ENCODE data around the gene DNAH12.

DNA sequence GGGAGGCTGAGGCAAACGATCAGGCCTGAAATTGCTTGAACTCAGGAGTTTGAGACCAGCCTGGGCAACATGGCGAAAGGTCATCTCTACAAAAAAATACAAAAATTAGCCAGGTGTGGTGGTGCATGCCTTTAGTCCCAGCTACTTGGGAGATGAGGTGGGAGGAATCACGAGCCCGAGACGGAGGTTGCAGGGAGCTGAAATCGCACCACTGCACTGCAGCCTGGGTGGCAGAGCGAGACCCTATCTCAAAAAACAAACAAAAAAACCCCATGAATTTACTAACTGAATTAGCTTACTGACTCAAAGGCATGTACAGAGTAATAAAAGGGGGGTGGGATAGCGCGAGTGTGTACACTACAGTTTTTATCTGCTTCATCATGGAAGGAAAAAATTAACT is 33.7 kb upstream of the DNAH12 start:
- TF ChIP-seq ARNTL (CRISPR knock-in tag; IDR thresholded peaks at IDR 0.05; ENCODE audit: borderline replicate concordance, low read depth) (no peak), ZC3H10 (CRISPR knock-in tag; IDR thresholded peaks at IDR 0.05) (no peak), SNAI2 (CRISPR knock-in tag; IDR thresholded peaks at IDR 0.05) (no peak), ZFP30 (CRISPR knock-in tag; IDR thresholded peaks at IDR 0.05) (no peak), ESRRG (CRISPR knock-in tag; IDR thresholded peaks at IDR 0.05) (no peak), PPARA (CRISPR knock-in tag; IDR thresholded peaks at IDR 0.05; ENCODE audit: borderline replicate concordance) (no peak), RARB (CRISPR knock-in tag; IDR thresholded peaks at IDR 0.05) (no peak), CSDC2 (CRISPR knock-in tag; IDR thresholded peaks at IDR 0.05) (no peak), ISL1 (CRISPR knock-in tag; IDR thresholded peaks at IDR 0.05) (no peak), ZNF8 (CRISPR knock-in tag; IDR thresholded peaks at IDR 0.05) (no peak), TCF4 (CRISPR knock-in tag; IDR thresholded peaks at IDR 0.05; ENCODE audit: borderline replicate concordance) (no peak)
- TF ChIP-seq, protein P1, sequence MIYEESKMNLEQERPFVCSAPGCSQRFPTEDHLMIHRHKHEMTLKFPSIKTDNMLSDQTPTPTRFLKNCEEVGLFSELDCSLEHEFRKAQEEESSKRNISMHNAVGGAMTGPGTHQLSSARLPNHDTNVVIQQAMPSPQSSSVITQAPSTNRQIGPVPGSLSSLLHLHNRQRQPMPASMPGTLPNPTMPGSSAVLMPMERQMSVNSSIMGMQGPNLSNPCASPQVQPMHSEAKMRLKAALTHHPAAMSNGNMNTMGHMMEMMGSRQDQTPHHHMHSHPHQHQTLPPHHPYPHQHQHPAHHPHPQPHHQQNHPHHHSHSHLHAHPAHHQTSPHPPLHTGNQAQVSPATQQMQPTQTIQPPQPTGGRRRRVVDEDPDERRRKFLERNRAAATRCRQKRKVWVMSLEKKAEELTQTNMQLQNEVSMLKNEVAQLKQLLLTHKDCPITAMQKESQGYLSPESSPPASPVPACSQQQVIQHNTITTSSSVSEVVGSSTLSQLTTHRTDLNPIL (CRISPR knock-in tag; IDR thresholded peaks at IDR 0.05; ENCODE audit: low read depth) = no peak
- TF ChIP-seq, protein P2, sequence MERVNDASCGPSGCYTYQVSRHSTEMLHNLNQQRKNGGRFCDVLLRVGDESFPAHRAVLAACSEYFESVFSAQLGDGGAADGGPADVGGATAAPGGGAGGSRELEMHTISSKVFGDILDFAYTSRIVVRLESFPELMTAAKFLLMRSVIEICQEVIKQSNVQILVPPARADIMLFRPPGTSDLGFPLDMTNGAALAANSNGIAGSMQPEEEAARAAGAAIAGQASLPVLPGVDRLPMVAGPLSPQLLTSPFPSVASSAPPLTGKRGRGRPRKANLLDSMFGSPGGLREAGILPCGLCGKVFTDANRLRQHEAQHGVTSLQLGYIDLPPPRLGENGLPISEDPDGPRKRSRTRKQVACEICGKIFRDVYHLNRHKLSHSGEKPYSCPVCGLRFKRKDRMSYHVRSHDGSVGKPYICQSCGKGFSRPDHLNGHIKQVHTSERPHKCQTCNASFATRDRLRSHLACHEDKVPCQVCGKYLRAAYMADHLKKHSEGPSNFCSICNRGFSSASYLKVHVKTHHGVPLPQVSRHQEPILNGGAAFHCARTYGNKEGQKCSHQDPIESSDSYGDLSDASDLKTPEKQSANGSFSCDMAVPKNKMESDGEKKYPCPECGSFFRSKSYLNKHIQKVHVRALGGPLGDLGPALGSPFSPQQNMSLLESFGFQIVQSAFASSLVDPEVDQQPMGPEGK (CRISPR knock-in tag; IDR thresholded peaks at IDR 0.05; ENCODE audit: borderline replicate concordance) = no peak
- TF ChIP-seq, protein P3, sequence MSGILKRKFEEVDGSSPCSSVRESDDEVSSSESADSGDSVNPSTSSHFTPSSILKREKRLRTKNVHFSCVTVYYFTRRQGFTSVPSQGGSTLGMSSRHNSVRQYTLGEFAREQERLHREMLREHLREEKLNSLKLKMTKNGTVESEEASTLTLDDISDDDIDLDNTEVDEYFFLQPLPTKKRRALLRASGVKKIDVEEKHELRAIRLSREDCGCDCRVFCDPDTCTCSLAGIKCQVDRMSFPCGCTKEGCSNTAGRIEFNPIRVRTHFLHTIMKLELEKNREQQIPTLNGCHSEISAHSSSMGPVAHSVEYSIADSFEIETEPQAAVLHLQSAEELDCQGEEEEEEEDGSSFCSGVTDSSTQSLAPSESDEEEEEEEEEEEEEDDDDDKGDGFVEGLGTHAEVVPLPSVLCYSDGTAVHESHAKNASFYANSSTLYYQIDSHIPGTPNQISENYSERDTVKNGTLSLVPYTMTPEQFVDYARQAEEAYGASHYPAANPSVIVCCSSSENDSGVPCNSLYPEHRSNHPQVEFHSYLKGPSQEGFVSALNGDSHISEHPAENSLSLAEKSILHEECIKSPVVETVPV (CRISPR knock-in tag; IDR thresholded peaks at IDR 0.05) = no peak
